NB4 (cell line): ENCODE results near the gene NFATC1.

Source experiments
- DNase-seq: peaks from one replicate; pipeline ENCODE4 v3.0.0; 2010; ENCODE audit warnings: low read depth
- H3K4me3 ChIP-seq: one replicate; pipeline ENCODE4 v1.5.1; 2011; ENCODE audit warnings: mild to moderate bottlenecking, low read depth, low read length, moderate library complexity
- CTCF ChIP-seq: IDR thresholded peaks from one replicate; pipeline ENCODE4 v1.5.1; 2012; ENCODE audit warnings: low read depth, low read length
- MYC ChIP-seq: IDR thresholded peaks from 2 replicates; pipeline ENCODE4 v1.6.1; 2011; ENCODE audit warnings: low read depth, low read length
- POLR2A ChIP-seq: IDR thresholded peaks from 2 replicates; pipeline ENCODE4 v1.6.1; 2011; ENCODE audit warnings: mild to moderate bottlenecking; ENCODE audit not compliant: insufficient read length; ENCODE audit errors: extremely low read depth
- TF ChIP-seq, protein P1 (sequence below): IDR thresholded peaks from 2 replicates; pipeline ENCODE4 v1.6.1; 2011; ENCODE audit warnings: low read depth, low read length

The NFATC1 gene

DNA sequence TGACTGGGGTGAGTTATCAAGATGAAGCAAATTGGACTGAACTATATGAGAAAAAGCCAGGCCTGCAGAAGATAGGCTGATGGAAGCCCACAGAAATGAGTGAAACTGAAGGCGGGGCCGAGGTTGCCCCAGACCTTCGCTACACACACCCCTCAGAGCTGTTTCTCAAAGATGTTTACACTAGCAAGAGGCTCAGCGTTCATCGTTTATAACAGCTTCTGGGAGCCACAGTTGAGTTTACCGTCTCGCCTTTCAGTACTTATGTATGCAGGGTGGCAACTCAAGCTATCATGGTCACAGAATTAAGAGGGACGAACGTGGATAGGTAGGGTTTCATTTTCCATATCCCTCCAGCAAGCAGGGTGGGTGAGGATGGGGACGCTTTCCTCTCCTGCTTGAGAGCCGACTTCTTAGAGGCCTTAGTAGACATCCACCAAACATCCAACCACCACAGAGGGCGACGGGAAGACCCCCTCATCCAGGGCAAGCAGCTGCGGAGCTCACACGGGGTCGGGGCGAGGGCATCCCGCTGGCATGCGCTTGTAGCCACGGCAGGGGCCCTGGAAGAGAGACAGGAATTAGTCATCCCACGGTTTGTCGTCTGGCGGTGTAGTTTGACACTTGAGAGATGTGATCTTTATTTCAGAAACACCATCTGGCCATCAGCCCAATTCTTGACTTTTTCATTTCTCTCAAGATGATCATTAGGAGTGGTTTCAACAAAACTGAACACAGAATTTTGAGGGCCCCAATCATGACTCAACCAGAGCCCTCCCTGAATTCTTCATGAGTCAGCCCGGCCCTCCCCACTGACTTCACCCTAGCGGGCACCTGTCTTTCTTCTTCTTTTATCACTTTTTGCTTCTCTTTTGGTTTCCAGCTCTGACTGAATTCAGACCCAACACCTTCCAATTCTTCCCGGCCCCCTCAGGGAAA is 174.8 kb downstream of the NFATC1 start:
- no peak overlapping the region for H3K4me3 ChIP-seq
- TF ChIP-seq, protein P1, sequence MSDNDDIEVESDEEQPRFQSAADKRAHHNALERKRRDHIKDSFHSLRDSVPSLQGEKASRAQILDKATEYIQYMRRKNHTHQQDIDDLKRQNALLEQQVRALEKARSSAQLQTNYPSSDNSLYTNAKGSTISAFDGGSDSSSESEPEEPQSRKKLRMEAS: no peak
- TF ChIP-seq CTCF (no peak), POLR2A (no peak), MYC (no peak)
- peak; percentile 83 for DNase-seq

- TF ChIP-seq MYC: no peak
- no peak for TF ChIP-seq POLR2A
- TF ChIP-seq, protein P1: no peak
- TF ChIP-seq CTCF: no peak
- DNase-seq: no peak
- H3K4me3 ChIP-seq: no peak overlapping the region
These were observed 175.7 kb downstream of the NFATC1 start for GRCh38 chr18:79571211-79572092.

DNA sequence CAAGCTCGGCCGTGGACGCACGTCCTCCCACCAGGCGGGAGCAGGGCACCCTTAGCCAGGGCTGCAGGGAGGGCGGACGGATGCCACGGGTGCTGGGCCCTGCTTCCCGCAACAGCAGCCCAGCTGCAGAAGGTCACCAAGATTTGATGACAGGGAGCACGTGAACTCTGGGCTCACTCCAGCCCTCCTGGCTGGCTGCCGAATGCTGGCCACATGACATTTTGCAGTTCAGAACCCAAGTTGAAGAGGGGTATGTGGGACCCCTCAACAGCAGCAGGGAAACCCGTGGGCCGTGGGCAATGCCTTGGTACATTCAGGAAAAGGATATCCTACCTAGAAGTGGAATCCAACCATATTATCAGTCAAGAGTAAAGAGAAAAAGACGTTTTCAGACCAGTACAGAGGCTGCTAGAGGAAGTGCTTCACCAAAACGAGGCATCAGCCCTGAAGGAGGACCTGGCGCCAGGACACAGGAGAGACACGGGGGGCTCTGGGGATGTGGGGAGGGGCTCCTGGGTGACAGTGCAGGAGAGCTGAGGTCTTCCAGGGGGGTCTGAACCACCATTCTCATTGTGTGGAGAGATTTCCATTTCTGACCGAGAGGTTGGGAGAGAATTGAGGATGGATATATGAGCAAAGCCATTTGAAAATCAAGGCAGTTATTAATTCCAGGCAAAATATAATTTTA is 176.5 kb downstream of the NFATC1 start:
- DNase-seq: no peak
- TF ChIP-seq MYC (no peak), POLR2A (no peak), CTCF (no peak)
- TF ChIP-seq, protein P1: no peak
- no peak overlapping the region for H3K4me3 ChIP-seq

GRCh38 chr18:79572848-79573451 is 177.2 kb downstream of the NFATC1 start:
- no peak overlapping the region for H3K4me3 ChIP-seq
- DNase-seq: no peak
- no peak for TF ChIP-seq MYC
- TF ChIP-seq, protein P1: no peak

DNA sequence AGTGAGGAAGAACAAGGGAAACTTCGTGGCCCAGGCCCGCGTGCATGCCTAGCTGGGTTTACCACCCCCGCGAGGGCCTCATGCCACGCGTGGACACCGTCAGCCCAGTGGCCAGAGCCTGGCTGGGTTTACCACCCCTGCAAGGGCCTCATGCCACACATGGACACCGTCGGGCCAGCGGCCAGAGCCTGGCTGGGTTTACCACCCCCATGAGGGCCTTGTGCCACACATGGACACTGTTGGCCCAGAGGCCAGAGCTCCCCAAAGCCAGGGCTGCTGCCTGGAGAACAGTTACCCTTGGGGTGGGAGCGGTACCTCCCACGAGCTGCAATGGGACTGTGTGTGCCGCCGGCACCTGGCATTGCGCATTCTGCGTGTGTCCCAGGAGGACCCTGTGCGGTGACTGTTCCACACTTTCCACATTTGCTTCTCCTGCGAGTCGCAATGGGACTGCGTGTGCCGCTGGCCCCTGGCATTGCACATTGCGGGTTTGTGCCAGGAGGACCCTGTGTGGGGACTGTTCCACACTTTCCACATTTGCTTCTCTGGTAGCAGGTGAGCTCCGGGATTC is 178.3 kb downstream of the NFATC1 start:
- TF ChIP-seq CTCF: no peak
- TF ChIP-seq, protein P1: no peak
- no peak overlapping the region for H3K4me3 ChIP-seq
- DNase-seq: no peak
